ENCODE results near the gene RASL10A.

RASL10A gene

GRCh38 chr22:29332886-29333496 is 17.5 kb upstream of the RASL10A start:
- no peak overlapping the region for H2AFZ ChIP-seq
- no peaks in the 10 kb centered on the region for H3K4me1 ChIP-seq
- H3K4me2 ChIP-seq (ENCODE audit: low read length): no peak overlapping the region
- TF ChIP-seq CTCF (IDR thresholded peaks at IDR 0.05): no peak
- H3K79me2 ChIP-seq: no peaks in the 10 kb centered on the region
- no peaks in the 10 kb centered on the region for H3K36me3 ChIP-seq (ENCODE audit: control insufficient read depth, insufficient read depth, low read length)
- no peak overlapping the region for H3K9ac ChIP-seq
- H3K4me3 ChIP-seq (ENCODE audit: low read depth, low read length): no peak overlapping the region
- no peaks in the 10 kb centered on the region for H3K27me3 ChIP-seq (ENCODE audit: control insufficient read depth, insufficient read depth, low read length)
- no peak overlapping the region for H3K27ac ChIP-seq
- H3K9me3 ChIP-seq (ENCODE audit: control insufficient read depth, low read length): no peaks in the 10 kb centered on the region

GRCh38 chr22:29331658-29332300 is 16.3 kb upstream of the RASL10A start:
- H3K36me3 ChIP-seq (ENCODE audit: control insufficient read depth, insufficient read depth, low read length): no peaks in the 10 kb centered on the region
- H3K9ac ChIP-seq: no peak overlapping the region
- no peak overlapping the region for H3K27ac ChIP-seq
- no peaks in the 10 kb centered on the region for H3K79me2 ChIP-seq
- H3K27me3 ChIP-seq (ENCODE audit: control insufficient read depth, insufficient read depth, low read length): no peaks in the 10 kb centered on the region
- no peaks in the 10 kb centered on the region for H3K9me3 ChIP-seq (ENCODE audit: control insufficient read depth, low read length)
- no peaks in the 10 kb centered on the region for H3K4me1 ChIP-seq
- TF ChIP-seq CTCF (IDR thresholded peaks at IDR 0.05): no peak
- H3K4me2 ChIP-seq (ENCODE audit: low read length): no peak overlapping the region
- no peak overlapping the region for H3K4me3 ChIP-seq (ENCODE audit: low read depth, low read length)
- no peak overlapping the region for H2AFZ ChIP-seq

- H3K9me3 ChIP-seq (ENCODE audit: control insufficient read depth, low read length): no peaks in the 10 kb centered on the region
- H3K27me3 ChIP-seq (ENCODE audit: control insufficient read depth, insufficient read depth, low read length): no peaks in the 10 kb centered on the region
- no peak overlapping the region for H2AFZ ChIP-seq
- H3K9ac ChIP-seq: no peak overlapping the region
- no peaks in the 10 kb centered on the region for H3K79me2 ChIP-seq
- TF ChIP-seq CTCF (IDR thresholded peaks at IDR 0.05): no peak
- H3K27ac ChIP-seq: no peak overlapping the region
- H3K4me1 ChIP-seq: no peaks in the 10 kb centered on the region
- H3K4me2 ChIP-seq (ENCODE audit: low read length): no peak overlapping the region
- H3K36me3 ChIP-seq (ENCODE audit: control insufficient read depth, insufficient read depth, low read length): no peaks in the 10 kb centered on the region
- H3K4me3 ChIP-seq (ENCODE audit: low read depth, low read length): no peak overlapping the region
Measured at GRCh38 chr22:29331213-29331612, 15.7 kb upstream of the RASL10A start.

GRCh38 chr22:29330753-29331152 is 15.3 kb upstream of the RASL10A start:
- Histone ChIP-seq H3K36me3 (ENCODE audit: control insufficient read depth, insufficient read depth, low read length) (no peaks in the 10 kb centered on the region), H3K9ac (no peak overlapping the region), H3K4me3 (ENCODE audit: low read depth, low read length) (no peak overlapping the region), H3K79me2 (no peaks in the 10 kb centered on the region), H3K4me1 (no peaks in the 10 kb centered on the region), H3K4me2 (ENCODE audit: low read length) (no peak overlapping the region), H3K27me3 (ENCODE audit: control insufficient read depth, insufficient read depth, low read length) (no peaks in the 10 kb centered on the region), H3K27ac (no peak overlapping the region), H3K9me3 (ENCODE audit: control insufficient read depth, low read length) (no peaks in the 10 kb centered on the region), H2AFZ (no peak overlapping the region)
- no peak for TF ChIP-seq CTCF (IDR thresholded peaks at IDR 0.05)

GRCh38 chr22:29330291-29330690 is 14.8 kb upstream of the RASL10A start:
- no peaks in the 10 kb centered on the region for H3K9me3 ChIP-seq (ENCODE audit: control insufficient read depth, low read length)
- no peak for TF ChIP-seq CTCF (IDR thresholded peaks at IDR 0.05)
- H3K79me2 ChIP-seq: no peaks in the 10 kb centered on the region
- H3K4me3 ChIP-seq (ENCODE audit: low read depth, low read length): no peak overlapping the region
- no peak overlapping the region for H3K27ac ChIP-seq
- H3K4me2 ChIP-seq (ENCODE audit: low read length): no peak overlapping the region
- no peak overlapping the region for H3K9ac ChIP-seq
- no peaks in the 10 kb centered on the region for H3K4me1 ChIP-seq
- H2AFZ ChIP-seq: no peak overlapping the region
- H3K36me3 ChIP-seq (ENCODE audit: control insufficient read depth, insufficient read depth, low read length): no peaks in the 10 kb centered on the region
- no peaks in the 10 kb centered on the region for H3K27me3 ChIP-seq (ENCODE audit: control insufficient read depth, insufficient read depth, low read length)

All from parathyroid adenoma (tissue), 2 donors.